Lower lobe of right lung (tissue), 2 donors: Measurements from ENCODE around the gene NTSR2. TPM values are rescaled to one million over a fixed set of nuclear protein-coding genes. Genes with fewer than 3 reads are reported as not detected.

Experiments used
- ATAC-seq, 2 donors: fragments of 200-7000 bp; cut with Tn5 transposase; one replicate each; pipeline ENCODE4 v1.9.1; 2020 to 2022; ENCODE audit warnings: mild to moderate bottlenecking in 2 of 2, moderate library complexity in 2 of 2
- DNase-seq: peaks from one replicate; pipeline ENCODE4 v3.0.0-alpha.2; 2020
- H3K27ac ChIP-seq: fragments of 200-600 bp; one replicate; pipeline ENCODE4 v1.8.0; 2022
- H3K27me3 ChIP-seq: fragments of 200-600 bp; one replicate; pipeline ENCODE4 v1.8.0; 2022; ENCODE audit warnings: low read depth
- H3K36me3 ChIP-seq: fragments of 200-600 bp; one replicate; pipeline ENCODE4 v1.8.0; 2022; ENCODE audit warnings: mild to moderate bottlenecking
- H3K4me1 ChIP-seq: fragments of 200-600 bp; one replicate; pipeline ENCODE4 v1.8.0; 2022
- H3K4me3 ChIP-seq: fragments of 200-600 bp; one replicate; pipeline ENCODE4 v1.8.0; 2022; ENCODE audit warnings: mild to moderate bottlenecking
- H3K9me3 ChIP-seq: fragments of 200-600 bp; one replicate; pipeline ENCODE4 v1.8.0; 2022
- intact Hi-C: fragments of 100-400 bp; cut with DNase I; formaldehyde crosslinking; loops from one replicate; pipeline ENCODE4 v1.11.0; 2022
- total RNA-seq: library from RNA; stranded (reverse); fragmentation: NEBNext Ultra II Directional; extraction: Animal tissue kit (Norgen Biotek cat#: 25700); gene quantifications from one replicate; pipeline ENCODE4 v1.2.1, GENCODE V29; 2021
- TF ChIP-seq, protein P1 (sequence below): fragments of 200-600 bp; IDR thresholded peaks from one replicate; pipeline ENCODE4 v1.8.0; 2022; ENCODE audit warnings: antibody characterized with exemption, mild to moderate bottlenecking
- donor health status: DM: no; HTN: yes; CAD: no; lungs with severe emphysema.

Gene NTSR2
- total RNA-seq, 1 donor from 2014 or later, result not detected

DNA sequence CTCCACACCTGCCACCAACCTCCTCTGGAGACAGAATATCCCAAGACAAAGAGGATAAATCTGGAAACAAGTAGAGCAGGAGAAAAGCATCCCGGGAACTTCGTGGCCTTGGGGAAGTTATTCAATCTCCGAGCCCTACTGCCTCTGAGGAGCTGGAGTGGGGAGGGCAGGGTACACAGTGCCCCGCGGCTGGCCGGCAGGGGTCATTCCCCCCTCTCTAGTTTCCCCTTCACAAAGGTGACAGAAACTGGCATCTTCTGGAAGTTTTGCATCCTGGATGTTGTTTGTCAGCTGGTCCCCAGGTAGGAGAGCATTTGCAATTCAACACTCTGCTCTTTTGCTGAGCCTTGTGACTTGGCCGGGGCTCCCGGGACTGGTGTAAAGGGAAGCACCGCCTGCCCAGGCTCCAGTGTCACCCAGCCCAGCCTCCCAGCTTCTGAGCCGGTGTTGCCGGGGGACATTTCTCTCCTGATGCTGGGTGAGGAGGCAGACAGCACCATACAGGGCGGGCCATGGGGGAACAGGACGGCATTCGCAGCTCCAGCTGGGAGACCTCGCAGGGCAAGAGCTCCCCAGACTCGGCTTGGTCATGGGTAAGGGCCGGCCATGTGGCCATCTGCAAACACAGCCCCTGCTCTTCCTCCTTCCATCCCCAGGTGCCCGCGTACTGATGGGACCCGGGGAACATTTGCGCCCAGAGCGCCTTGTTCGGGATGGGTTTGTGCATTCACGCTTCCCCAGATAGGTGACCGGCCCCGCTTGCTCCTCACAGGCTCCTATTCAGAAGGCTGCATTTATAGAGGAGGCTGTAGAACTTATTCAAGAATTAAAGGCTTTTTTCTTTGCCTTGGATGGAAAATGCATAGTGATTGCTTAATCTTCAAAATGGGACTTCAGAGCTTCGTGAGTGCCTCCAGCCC, 7.4 kb upstream of the NTSR2 start:
- intact Hi-C loops, result no loop called here
- no peak overlapping the region for H3K4me3 ChIP-seq
- DNase-seq, result no peak
- peaks cover 46% of the 10 kb centered on the region for H3K27me3 ChIP-seq
- no peaks in the 10 kb centered on the region for H3K4me1 ChIP-seq
- no peaks in the 10 kb centered on the region for H3K36me3 ChIP-seq
- ATAC-seq, result no peak
- no peaks in the 10 kb centered on the region for H3K9me3 ChIP-seq
- TF ChIP-seq, protein P1, sequence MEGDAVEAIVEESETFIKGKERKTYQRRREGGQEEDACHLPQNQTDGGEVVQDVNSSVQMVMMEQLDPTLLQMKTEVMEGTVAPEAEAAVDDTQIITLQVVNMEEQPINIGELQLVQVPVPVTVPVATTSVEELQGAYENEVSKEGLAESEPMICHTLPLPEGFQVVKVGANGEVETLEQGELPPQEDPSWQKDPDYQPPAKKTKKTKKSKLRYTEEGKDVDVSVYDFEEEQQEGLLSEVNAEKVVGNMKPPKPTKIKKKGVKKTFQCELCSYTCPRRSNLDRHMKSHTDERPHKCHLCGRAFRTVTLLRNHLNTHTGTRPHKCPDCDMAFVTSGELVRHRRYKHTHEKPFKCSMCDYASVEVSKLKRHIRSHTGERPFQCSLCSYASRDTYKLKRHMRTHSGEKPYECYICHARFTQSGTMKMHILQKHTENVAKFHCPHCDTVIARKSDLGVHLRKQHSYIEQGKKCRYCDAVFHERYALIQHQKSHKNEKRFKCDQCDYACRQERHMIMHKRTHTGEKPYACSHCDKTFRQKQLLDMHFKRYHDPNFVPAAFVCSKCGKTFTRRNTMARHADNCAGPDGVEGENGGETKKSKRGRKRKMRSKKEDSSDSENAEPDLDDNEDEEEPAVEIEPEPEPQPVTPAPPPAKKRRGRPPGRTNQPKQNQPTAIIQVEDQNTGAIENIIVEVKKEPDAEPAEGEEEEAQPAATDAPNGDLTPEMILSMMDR, result no peak
- H3K27ac ChIP-seq, result no peak overlapping the region

DNA sequence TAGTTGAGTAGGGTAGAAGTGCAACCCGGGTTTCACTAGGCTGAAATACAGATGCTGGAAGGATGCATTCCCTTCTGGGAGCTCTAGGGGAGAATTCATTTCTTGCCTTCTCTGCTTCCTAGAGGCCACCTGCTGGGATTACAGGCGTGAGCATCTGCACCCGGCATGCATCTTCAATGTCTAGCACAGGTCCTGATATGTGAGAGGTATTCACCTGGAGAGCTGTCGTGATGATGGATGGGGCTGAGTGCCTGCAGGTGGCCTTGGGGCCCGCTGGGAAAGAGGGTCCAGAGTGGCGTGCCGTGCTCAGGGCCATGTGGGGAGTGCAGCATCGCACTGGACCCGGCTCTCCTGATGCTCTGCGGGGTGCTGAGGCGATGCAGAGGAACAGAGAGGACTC, 6.6 kb upstream of the NTSR2 start:
- Histone ChIP-seq H3K36me3 (no peaks in the 10 kb centered on the region), H3K9me3 (no peaks in the 10 kb centered on the region), H3K27ac (no peak overlapping the region), H3K4me3 (no peak overlapping the region), H3K27me3 (peaks cover 47% of the 10 kb centered on the region), H3K4me1 (no peaks in the 10 kb centered on the region)
- intact Hi-C loops, result no loop called here
- TF ChIP-seq, protein P1, result no peak
- DNase-seq (no peak), ATAC-seq (no peak)

GRCh38 chr2:11675423-11676112, 5.6 kb upstream of the NTSR2 start:
- H3K27ac ChIP-seq, result no peak overlapping the region
- H3K4me1 ChIP-seq, result no peaks in the 10 kb centered on the region
- no peaks in the 10 kb centered on the region for H3K9me3 ChIP-seq
- intact Hi-C loops, result no loop called here
- DNase-seq, result no peak
- no peaks in the 10 kb centered on the region for H3K36me3 ChIP-seq
- ATAC-seq, result no peak
- TF ChIP-seq, protein P1, result no peak
- H3K27me3 ChIP-seq, result peaks cover 56% of the 10 kb centered on the region
- no peak overlapping the region for H3K4me3 ChIP-seq

DNA sequence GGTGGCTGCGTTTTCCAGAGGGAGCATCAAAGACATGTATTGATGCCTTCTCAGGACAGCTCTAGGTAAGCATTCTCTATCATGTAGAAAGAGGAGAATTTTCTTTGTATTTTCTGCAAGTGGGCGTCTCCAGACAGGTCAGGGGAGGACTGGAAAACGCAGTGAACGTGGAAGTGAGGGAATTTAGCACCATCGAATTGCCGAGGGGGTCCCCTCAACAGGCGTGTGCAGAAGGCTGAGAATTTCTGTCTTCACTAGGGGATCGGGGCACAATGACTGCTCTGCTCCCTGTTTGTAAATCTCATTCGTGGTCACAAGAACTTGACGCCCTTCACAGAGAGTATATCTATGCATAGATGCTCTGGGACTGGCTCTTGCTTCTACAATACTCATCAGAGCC, 5.0 kb upstream of the NTSR2 start:
- H3K27me3 ChIP-seq, result peaks cover 62% of the 10 kb centered on the region
- H3K4me3 ChIP-seq, result no peak overlapping the region
- no peaks in the 10 kb centered on the region for H3K36me3 ChIP-seq
- intact Hi-C loops, result no loop called here
- H3K4me1 ChIP-seq, result no peaks in the 10 kb centered on the region
- H3K27ac ChIP-seq, result no peak overlapping the region
- TF ChIP-seq, protein P1, result no peak
- H3K9me3 ChIP-seq, result no peaks in the 10 kb centered on the region
- ATAC-seq, result no peak
- DNase-seq, result no peak

GRCh38 chr2:11672407-11672806, 2.4 kb upstream of the NTSR2 start:
- no peaks in the 10 kb centered on the region for H3K9me3 ChIP-seq
- no peaks in the 10 kb centered on the region for H3K4me1 ChIP-seq
- no peak overlapping the region for H3K27ac ChIP-seq
- TF ChIP-seq, protein P1, result no peak
- intact Hi-C loops, result no loop called here
- H3K27me3 ChIP-seq, result peaks cover 64% of the 10 kb centered on the region
- no peak overlapping the region for H3K4me3 ChIP-seq
- no peak for ATAC-seq
- no peaks in the 10 kb centered on the region for H3K36me3 ChIP-seq
- DNase-seq, result no peak
